Measurements from ENCODE around the gene PCED1B. TPM values are rescaled to one million over a fixed set of nuclear protein-coding genes. Genes with fewer than 3 reads are reported as not detected.
"Not testable (repeated sequence)": the region's sequence is repeated elsewhere in the genome, so short reads cannot be mapped to it uniquely, and the experiment has no call there.

The PCED1B gene
- total and polyA plus RNA-seq, 4 donors = 2.2 to 8.2 (median 3.8) TPM

GRCh38 chr12:47114481-47114892 is 35.1 kb downstream of the PCED1B start:
- Histone ChIP-seq H3K27me3 (ENCODE audit: control insufficient read depth in 3 of 3, insufficient read depth in 3 of 3, low read length in 2 of 3) (no peaks in the 10 kb centered on the region), H3K27ac (ENCODE audit: low read depth in 1 of 2, low read length in 1 of 2) (no peak overlapping the region), H3K4me3 (no peak overlapping the region), H3K4me1 (ENCODE audit: control insufficient read depth in 5 of 5, insufficient read depth in 5 of 5, low read length in 5 of 5) (no peaks in the 10 kb centered on the region), H3K9ac (ENCODE audit: insufficient read depth in 1 of 2, low read length in 2 of 2) (no peak overlapping the region), H3K9me3 (ENCODE audit: control insufficient read depth in 4 of 4, insufficient read depth in 3 of 4, low read length in 3 of 4) (no peaks in the 10 kb centered on the region), H3K36me3 (ENCODE audit: control insufficient read depth in 4 of 4, insufficient read depth in 4 of 4, low read length in 4 of 4) (no peaks in the 10 kb centered on the region)
- DNase-seq (no peak), ATAC-seq (ENCODE audit: insufficient read depth, low FRiP score) (no peak)
- TF ChIP-seq CTCF (IDR thresholded peaks at IDR 0.05; ENCODE audit: control extremely low read depth, extremely low read depth) = no peak
- 82 to 88% methylated on average over 5 of the region's 5 CpGs for WGBS, 2 donors

- not testable (repeated sequence) for ATAC-seq (ENCODE audit: insufficient read depth, low FRiP score); H3K4me3 ChIP-seq; H3K4me1 ChIP-seq (ENCODE audit: control insufficient read depth in 5 of 5, insufficient read depth in 5 of 5, low read length in 5 of 5); DNase-seq; H3K9me3 ChIP-seq (ENCODE audit: control insufficient read depth in 4 of 4, insufficient read depth in 3 of 4, low read length in 3 of 4); H3K27ac ChIP-seq (ENCODE audit: low read depth in 1 of 2, low read length in 1 of 2); H3K9ac ChIP-seq (ENCODE audit: insufficient read depth in 1 of 2, low read length in 2 of 2); H3K27me3 ChIP-seq (ENCODE audit: control insufficient read depth in 3 of 3, insufficient read depth in 3 of 3, low read length in 2 of 3); H3K36me3 ChIP-seq (ENCODE audit: control insufficient read depth in 4 of 4, insufficient read depth in 4 of 4, low read length in 4 of 4)
- WGBS, 2 donors = 91 to 96% methylated on average over 1 of the region's 3 CpGs
Measured at GRCh38 chr12:47117305-47117704, 37.9 kb downstream of the PCED1B start.

DNA sequence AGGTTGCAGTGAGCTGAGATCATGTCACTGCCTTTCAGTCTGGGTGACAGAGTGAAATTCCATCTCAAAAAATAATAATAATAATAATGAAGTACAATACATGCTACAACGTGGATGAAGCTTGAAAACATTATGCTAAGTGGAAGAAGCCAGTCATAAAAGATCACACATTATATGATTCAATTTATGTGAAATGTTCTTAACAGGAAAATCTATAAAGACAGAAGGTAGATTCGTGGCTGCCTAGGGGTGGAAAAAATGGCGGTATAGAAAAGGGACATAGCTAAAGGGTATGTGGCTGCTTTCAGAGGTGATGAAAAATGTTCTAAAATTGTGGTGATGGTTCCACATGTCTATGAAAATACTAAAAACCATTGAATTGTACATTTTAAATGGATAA is 41.3 kb downstream of the PCED1B start:
- Histone ChIP-seq H3K9ac (ENCODE audit: insufficient read depth in 1 of 2, low read length in 2 of 2) (no peak overlapping the region), H3K36me3 (ENCODE audit: control insufficient read depth in 4 of 4, insufficient read depth in 4 of 4, low read length in 4 of 4) (no peaks in the 10 kb centered on the region), H3K4me1 (ENCODE audit: control insufficient read depth in 5 of 5, insufficient read depth in 5 of 5, low read length in 5 of 5) (no peaks in the 10 kb centered on the region), H3K4me3 (no peak overlapping the region), H3K9me3 (ENCODE audit: control insufficient read depth in 4 of 4, insufficient read depth in 3 of 4, low read length in 3 of 4) (no peaks in the 10 kb centered on the region), H3K27me3 (ENCODE audit: control insufficient read depth in 3 of 3, insufficient read depth in 3 of 3, low read length in 2 of 3) (no peaks in the 10 kb centered on the region), H3K27ac (ENCODE audit: low read depth in 1 of 2, low read length in 1 of 2) (no peak overlapping the region)
- ATAC-seq (ENCODE audit: insufficient read depth, low FRiP score) (no peak), DNase-seq (no peak)
- TF ChIP-seq CTCF (IDR thresholded peaks at IDR 0.05; ENCODE audit: control extremely low read depth, extremely low read depth) = no peak
- 92 to 96% methylated on average over 3 of the region's 3 CpGs for WGBS, 2 donors

- no peaks in the 10 kb centered on the region for H3K4me1 ChIP-seq (ENCODE audit: control insufficient read depth in 5 of 5, insufficient read depth in 5 of 5, low read length in 5 of 5)
- no peaks in the 10 kb centered on the region for H3K9me3 ChIP-seq (ENCODE audit: control insufficient read depth in 4 of 4, insufficient read depth in 3 of 4, low read length in 3 of 4)
- DNase-seq (no peak), ATAC-seq (ENCODE audit: insufficient read depth, low FRiP score) (no peak)
- no peaks in the 10 kb centered on the region for H3K36me3 ChIP-seq (ENCODE audit: control insufficient read depth in 4 of 4, insufficient read depth in 4 of 4, low read length in 4 of 4)
- 79 to 94% methylated on average over 5 of the region's 5 CpGs for WGBS, 2 donors
- no peak overlapping the region for H3K4me3 ChIP-seq
- TF ChIP-seq CTCF (IDR thresholded peaks at IDR 0.05; ENCODE audit: control extremely low read depth, extremely low read depth) = no peak
- H3K27ac ChIP-seq (ENCODE audit: low read depth in 1 of 2, low read length in 1 of 2) = no peak overlapping the region
- H3K27me3 ChIP-seq (ENCODE audit: control insufficient read depth in 3 of 3, insufficient read depth in 3 of 3, low read length in 2 of 3) = no peaks in the 10 kb centered on the region
- no peak overlapping the region for H3K9ac ChIP-seq (ENCODE audit: insufficient read depth in 1 of 2, low read length in 2 of 2)
Measured at GRCh38 chr12:47121146-47121545, 41.7 kb downstream of the PCED1B start.

All from lung (tissue), 12 donors.